SU-DHL-6 (cell line): ENCODE results near the gene CPN1.

Experiments
- EZH2phosphoT487 ChIP-seq: fragments of 200-600 bp; sonication (generic), shearing (Covaris generic); conservative IDR thresholded peaks from 2 replicates; pipeline ENCODE4 v1.6.1; 2018; ENCODE audit warnings: mild to moderate bottlenecking, antibody characterized with exemption, low read length, moderate library complexity, mixed read lengths
- TF ChIP-seq, protein P1 (sequence below): fragments of 200-600 bp; sonication (generic); IDR thresholded peaks from one replicate; pipeline ENCODE4 v1.5.1; 2017; ENCODE audit warnings: antibody characterized with exemption, mild to moderate bottlenecking, low read length, moderate library complexity; ENCODE audit not compliant: insufficient read depth, poor library complexity, severe bottlenecking

DNA sequence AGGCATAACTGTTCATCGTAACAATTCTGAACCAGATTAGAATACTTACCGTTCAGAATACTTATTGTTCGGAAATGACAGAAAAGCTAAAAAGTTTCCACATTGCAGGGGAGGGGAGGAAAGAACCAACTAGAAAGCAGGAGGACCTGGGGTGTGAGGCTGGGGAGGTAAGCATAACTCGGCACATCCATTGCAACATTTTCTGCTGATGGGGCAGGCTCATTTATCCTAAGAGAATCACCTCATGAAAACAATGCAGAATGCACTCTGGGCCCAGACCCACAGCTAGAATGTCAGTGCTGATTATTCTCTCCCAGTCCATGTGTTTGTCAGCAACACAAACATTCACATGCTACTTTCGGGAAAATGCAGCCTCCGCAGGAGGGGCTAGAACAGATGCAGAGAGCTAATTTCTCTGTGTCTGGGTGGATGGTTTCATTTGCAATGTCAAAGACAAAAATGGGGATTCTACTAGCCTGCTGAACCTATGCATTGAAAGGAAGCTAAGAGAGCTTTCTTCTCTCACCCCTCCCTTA lies 81.5 kb downstream of the CPN1 start:
- TF ChIP-seq, protein P1, sequence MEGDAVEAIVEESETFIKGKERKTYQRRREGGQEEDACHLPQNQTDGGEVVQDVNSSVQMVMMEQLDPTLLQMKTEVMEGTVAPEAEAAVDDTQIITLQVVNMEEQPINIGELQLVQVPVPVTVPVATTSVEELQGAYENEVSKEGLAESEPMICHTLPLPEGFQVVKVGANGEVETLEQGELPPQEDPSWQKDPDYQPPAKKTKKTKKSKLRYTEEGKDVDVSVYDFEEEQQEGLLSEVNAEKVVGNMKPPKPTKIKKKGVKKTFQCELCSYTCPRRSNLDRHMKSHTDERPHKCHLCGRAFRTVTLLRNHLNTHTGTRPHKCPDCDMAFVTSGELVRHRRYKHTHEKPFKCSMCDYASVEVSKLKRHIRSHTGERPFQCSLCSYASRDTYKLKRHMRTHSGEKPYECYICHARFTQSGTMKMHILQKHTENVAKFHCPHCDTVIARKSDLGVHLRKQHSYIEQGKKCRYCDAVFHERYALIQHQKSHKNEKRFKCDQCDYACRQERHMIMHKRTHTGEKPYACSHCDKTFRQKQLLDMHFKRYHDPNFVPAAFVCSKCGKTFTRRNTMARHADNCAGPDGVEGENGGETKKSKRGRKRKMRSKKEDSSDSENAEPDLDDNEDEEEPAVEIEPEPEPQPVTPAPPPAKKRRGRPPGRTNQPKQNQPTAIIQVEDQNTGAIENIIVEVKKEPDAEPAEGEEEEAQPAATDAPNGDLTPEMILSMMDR: no peak
- no peak for TF ChIP-seq EZH2phosphoT487
